Measurements from ENCODE around the gene FMO3.

- TF ChIP-seq MAX (IDR thresholded peaks at IDR 0.05) = no peak
- no peak for TF ChIP-seq REST (IDR thresholded peaks at IDR 0.05; ENCODE audit: low read depth)
- TF ChIP-seq CEBPB (IDR thresholded peaks at IDR 0.05) = no peak
- TF ChIP-seq TAF1 (IDR thresholded peaks at IDR 0.05; ENCODE audit: low read depth) = no peak
- TF ChIP-seq FOXM1 (IDR thresholded peaks at IDR 0.05; ENCODE audit: borderline replicate concordance, low read depth) = no peak
- no peak for TF ChIP-seq EP300 (IDR thresholded peaks at IDR 0.05; ENCODE audit: borderline replicate concordance)
- no peak for TF ChIP-seq RAD21 (IDR thresholded peaks at IDR 0.05; ENCODE audit: low read depth)
- no peak for TF ChIP-seq CREB1 (IDR thresholded peaks at IDR 0.05; ENCODE audit: low read depth)
Measured at GRCh38 chr1:171160211-171160610, 69.5 kb downstream of the FMO3 start.
